Epidermal melanocyte (primary cell): Measurements from ENCODE around the gene TUBB4B.

Experiments
- DNase-seq: peaks from one replicate; pipeline ENCODE4 v3.0.0; 2011; ENCODE audit warnings: low spot score; ENCODE audit not compliant: insufficient read length

The TUBB4B gene

DNA sequence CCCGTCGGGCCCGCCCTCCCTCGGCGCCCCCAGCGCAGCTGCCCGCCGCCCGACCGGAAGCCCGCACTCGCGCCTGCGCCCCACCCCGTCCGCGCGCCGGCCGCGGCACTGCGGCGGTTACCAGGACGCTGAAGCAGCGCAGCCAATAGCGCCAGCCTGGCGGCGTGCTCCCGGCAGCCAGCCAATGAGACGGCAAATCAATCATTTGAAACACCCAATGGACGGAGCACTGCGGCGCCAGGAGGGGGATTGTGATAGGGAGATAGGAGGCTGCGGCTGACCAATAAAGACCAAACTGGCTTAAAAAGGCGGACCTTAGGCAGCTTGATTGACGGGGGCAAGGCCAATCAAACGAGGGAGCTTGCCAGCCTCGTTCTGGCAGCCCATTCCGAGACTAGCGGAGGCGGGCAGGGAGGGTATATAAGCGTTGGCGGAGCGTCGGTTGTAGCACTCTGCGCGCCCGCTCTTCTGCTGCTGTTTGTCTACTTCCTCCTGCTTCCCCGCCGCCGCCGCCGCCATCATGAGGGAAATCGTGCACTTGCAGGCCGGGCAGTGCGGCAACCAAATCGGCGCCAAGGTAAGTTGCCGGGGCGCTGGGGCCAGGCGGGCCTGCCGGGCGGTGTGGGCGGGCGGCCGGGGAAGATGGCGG lies at the start of gene TUBB4B:
TSS of gene TUBB4B (plus strand) at position 447 of the 649 bp plus-strand sequence. CDS start at position 521, 74 bp downstream.
- peak; percentile 100 for DNase-seq

DNA sequence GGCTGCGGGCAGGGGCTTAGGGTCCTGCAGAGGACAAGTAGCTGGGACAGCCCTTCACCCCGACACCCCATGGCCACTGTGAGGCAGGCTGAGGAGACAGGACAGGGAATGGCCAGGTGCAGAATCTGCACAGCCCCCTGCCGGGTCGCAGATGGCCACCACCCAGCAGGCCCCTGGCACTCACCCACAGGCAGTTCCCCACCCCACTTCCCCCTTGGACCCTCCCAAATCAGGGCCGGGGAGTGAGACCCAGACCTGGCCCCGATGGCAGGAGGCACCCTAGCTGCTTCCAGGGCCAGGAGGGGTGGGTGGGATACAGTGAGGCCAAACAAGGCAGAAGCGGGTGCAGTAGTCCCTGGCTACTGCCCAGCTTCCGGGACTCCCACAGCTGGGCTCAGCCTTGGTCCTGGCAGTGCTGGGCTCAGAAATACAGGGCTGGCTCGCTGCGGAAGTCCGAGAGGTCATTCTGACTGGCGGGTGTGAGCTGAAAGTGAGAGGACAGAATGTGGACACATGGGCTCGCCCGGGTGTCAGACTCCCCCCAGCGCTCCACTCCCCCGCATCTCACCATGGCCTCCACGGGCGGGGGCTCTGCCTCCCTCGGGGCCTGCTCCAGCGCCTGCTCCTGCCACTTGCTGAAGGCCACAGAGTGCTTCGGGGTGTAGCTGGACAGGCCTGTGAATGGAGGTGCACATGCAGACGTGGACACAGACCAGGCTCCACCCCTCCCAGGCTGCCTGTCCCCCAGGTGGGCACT lies 49.2 kb upstream of the TUBB4B start:
- DNase-seq = no peak

DNA sequence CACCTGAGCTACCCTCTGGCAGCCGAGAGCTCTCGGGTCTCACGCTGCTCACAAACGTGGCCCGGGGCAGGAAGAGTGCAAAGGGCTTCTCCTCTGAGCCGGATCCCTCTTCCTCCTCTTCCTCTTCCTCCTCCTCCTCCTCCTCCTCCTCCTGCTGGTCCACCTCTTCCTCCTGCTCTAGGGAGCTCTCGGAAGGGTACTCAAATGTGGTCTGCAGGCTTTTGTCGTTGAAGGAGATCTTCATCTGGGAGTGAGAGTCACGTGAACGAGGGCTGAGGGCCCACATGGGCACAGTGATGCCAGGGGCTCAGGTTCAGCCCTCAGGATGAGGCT lies 48.7 kb upstream of the TUBB4B start:
- DNase-seq = no peak

DNA sequence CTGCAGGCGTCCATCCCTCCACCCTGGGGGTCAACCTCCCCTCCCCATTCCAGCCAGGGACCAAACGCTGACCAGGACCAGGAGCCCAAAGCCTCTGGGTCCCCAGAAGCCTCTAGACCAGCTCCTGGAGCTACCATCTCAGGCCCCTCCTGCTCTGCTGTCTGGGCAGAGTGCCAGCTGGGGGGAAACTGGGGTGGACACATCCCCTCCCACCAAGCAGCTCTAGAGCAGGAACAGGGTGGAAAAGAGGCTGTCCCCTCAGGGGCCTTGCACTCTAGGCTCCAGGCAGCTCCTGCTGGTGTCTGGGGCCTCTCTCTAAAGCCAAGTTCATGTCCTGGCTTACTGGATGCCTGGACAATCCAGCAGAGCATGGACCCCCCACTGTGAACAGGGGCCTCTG lies 48.2 kb upstream of the TUBB4B start:
- DNase-seq = no peak

DNA sequence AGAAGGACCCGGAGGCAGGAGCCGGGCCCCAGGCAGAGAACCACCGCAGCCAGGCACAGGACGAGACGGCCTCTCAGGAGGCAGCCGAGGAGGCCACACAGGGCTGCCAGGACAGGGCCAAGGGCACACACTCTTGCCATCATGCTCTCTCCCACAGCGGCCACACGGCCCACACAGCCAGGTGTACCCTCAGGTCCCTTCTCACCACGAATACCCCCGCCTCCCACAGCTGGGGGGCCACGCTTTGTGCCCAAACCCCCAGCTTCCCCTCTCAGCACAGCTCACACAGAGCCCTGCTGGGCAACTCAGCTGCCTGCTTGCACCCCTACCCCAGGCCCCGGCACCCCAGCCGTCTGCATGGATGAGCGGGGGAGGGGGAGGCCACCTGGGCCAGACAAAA lies 47.3 kb upstream of the TUBB4B start:
- no peak for DNase-seq

DNA sequence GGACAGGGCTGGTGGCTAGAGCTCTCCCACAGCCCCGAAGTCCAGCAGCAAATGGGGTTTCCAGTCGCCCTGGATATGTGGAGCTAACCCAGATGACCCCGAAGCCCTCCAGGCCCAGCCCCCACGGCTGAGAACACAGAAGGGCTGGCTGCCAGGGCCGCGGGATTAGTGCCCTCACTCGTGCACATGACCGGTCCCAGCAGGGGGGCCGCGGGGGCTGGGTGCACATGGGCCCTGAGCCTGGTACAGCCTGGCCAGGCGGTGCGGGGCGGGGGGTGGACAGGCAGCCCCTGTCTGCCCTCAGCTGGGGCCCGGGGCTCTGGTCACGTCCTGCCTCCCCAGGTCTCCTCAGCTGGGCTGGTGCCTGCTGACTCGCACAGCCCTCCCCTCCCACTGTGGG lies 46.7 kb upstream of the TUBB4B start:
- DNase-seq = no peak

DNA sequence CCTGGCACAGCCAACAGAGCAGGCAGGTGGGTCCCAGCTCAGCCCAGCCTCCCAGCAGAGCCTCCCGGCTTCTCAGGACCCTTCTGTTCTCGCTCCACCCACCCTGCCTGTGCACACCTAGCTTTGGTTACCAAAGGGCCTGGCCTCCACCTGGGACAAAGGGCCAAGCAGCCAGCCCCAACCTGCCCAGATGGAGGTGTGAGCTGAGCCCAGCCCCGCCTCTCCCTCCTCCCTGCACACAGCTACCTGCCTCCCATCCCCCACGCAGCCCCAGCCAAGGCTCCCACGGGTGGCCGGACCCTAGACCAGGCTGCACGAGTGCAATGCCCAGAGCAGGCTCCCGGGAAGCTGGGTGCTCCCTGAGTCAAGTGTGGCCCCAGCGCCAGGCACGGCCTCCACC lies 46.2 kb upstream of the TUBB4B start:
- DNase-seq = no peak

DNA sequence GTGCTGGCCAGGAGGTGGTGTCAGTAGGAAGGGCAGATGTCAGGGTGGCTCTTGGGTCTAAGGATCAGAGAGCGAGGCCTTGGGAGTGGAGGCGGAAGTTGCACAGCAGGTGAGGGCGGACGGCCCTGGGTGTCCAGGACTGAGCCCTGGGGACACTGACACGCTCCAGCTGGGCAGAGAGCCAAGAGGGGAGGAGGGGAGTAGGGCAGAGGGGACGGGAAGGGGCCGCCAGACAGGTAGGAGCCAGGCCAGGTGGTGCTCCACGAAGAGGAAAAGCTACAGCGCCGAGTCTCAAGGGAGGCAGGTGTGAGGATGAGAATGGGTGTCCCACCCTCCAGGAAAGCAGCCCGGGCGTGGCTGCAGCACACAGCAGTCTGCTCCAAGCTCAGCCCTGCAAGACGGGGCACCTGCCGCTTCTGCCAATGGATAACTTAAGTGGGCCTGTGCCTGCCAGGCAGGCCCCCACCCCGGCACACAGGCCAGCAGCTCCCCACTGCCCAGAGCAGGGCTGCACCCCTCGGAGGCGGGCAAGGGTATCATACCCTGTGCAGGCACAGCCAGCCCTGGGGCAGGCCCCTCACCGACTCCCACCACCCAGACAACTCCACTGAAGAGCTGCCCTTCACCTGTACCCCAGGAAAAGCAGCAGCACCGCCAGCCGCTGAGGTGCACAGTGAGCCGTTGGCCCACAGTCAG lies 45.4 kb upstream of the TUBB4B start:
- DNase-seq = no peak

DNA sequence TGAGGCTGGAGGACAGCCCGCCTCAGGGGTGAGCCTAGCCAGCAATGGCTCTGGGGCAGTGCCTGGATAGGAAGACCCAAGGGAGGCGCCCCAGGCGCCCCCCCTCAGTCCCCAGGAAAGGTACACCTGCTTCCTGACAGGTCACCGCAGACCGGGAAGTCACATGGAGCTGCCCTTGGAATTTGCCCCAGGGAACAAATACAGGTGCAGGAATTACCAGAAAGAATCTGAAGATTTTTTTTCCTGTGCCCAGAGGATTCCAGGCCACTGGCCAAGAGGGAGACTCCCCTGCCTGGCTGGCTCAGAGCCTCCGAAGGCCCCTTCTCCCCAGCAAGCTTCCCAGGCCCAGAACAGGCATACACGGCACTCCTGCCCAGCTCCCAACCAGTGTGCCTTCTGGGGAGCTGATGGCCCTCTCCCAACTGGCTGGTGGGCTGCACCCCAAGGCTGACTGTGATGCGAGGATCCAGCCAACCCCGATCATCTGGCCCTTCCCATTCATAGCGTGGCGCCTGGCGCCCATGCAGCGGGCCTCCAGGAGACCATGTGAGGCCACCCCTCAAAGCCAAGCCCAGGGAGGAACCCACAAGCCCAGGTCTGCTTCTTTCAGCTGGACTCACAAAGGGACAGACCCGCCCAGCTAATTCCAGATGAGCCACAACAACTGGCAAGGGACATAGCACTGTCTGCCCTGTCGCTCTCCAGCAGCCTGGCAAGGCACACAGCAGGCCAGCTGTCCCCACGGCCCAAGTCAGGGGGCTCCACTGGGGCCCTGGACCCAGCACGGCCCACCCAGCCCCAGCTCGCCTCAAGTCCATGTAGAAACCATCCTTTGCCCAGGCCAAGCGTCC lies 42.8 kb upstream of the TUBB4B start:
- DNase-seq = no peak

DNA sequence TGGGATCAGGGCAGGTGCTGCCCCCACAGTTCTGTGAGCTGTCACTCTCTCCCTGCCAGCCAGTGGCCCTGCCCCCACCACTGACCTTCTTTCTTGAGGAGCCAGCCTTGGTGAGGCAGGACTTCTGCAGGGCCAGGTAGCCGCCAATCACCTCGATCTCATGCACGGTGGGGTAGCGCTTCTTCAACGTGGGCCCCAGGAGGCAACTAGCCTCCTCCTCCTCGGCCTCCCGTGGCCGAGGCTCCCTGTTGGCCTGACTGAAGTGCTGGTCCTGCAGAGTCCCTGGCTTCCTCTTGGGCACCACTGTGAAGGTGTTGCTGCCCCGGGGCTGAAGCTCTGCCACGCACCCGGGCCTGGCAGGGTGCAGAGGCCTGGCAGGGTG lies 42.2 kb upstream of the TUBB4B start:
- no peak for DNase-seq

DNA sequence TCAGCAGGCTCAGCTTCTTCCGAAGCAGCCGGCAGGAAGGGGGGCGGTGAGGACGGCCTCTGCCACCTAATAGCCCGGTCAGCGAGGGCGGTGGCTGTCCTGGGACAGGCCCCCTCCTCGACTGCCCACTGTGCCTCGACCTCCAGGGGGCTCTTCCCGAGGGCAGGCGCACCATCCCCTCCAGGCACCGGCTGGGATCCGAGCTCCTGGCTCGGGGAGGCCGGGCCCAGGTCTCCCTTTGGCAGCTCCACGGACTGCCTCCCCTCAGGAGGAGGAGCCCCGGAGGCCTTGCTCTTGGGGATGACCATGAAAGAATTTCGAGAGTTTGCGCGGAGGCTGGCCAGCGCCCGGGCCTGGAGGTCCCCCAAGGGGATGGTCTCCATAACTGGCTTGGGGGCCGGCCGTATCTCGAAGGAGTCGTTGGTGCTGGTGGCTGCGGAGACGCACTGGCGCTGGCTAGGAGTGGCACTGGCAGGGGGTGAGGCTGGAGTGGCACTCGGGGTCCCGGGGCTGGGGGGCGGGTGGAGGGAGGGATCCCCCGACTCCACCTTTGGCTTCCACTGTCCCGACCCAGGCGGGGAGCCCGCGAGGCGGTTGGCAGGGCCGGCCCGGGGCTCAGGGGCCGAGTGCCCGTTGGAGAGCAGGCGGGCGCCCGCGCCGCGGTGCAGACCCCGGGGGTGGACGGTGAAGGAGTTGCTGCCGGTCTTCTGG lies 41.5 kb upstream of the TUBB4B start:
- DNase-seq = no peak

DNA sequence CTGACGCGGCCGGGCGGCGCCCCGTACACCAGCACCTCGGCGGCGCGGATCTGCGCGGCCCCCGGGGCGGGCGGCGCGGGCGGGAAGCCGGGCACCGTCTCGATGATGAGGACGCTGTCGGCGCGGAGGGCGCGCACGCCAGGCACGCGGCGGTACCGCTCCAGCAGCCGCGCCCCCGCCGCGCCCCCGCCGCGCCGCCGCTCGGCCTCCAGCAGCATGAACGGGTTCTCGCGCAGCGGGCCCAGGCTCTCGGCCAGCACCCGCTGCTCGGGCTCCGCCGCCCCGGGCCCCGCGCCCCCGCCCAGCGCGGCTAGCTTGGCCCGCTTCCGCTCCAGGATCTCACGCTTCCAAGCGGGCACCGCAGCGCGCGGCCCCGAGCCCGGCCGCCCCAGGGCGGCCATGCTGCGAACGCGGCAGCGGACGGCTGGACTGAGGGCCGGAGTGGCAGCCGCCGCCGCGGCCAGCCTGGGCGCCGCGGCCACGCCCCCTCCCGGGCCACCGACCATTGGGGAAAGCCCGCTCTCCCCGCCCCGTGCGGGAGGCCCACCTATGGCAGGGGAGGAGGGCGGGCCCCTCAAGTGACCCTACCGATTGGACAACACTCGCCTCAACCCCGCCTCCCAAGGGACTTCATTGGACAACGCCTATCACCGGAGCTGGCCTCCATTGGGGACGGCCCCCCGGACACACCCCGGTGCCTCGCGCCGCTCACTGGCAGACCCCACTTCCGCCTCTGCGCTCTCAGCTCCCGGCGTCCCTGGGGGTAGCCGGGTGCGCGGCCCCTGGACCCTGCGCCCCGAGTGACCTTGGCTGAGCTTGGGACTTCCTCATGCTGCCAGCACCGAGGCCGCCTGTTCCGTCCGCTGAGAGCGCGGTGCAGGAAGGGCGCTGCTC lies 40.5 kb upstream of the TUBB4B start, which contains the start of gene TPRN:
TSS of gene TPRN (minus strand) at position 431 of the 894 bp plus-strand sequence. CDS start at position 401, 30 bp downstream.
- DNase-seq = peak; percentile 100

DNA sequence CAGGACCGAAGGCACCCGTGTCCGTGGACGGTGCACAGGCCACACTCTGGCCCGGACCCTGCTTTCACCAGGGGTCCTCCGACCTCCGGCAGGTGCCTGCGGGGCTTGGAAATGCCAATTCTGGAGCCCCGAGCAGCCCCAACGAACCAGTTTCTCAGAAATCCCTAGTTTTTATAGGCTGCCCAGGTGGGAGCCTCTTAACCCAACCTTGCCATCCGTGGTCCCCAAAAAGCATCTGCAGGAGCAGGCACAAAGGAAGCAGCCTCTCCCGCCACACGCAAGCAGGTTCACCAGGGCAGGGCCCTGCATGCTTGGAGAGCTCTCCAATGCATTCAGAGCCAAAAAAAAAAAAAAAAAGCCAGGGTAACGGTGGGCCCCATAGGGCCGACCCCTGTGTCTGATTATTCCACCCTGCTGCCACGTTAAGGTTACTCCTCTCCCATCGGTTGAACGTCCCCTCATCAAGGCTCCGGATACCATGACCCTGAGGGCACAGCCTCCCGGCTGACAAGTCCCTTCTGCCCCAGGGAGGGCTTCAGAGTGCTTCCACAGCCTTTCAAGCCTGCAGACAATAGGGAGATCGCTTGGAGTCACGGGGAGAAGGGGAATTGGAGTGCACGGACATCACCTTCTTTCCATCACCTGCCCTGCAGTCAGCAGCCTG lies 39.8 kb upstream of the TUBB4B start:
- no peak for DNase-seq

DNA sequence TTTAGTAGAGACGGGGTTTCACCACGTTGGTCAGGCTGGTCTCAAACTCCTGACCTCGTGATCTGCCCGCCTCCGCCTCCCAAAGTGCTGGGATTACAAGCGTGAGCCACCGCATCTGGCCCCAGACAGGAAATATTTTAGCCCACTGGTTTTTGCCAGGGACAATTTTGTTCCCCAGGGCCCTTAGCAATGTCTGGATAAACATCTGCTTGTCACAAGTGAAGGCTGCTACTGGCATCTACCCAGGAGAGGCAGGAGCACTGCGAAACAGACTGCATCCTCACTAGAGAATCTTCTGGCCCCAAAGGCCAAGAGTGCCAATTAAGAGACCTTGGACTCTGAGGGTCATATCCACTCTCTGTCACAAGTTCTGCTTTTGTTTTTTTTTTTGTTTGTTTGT lies 38.1 kb upstream of the TUBB4B start:
- DNase-seq = no peak

DNA sequence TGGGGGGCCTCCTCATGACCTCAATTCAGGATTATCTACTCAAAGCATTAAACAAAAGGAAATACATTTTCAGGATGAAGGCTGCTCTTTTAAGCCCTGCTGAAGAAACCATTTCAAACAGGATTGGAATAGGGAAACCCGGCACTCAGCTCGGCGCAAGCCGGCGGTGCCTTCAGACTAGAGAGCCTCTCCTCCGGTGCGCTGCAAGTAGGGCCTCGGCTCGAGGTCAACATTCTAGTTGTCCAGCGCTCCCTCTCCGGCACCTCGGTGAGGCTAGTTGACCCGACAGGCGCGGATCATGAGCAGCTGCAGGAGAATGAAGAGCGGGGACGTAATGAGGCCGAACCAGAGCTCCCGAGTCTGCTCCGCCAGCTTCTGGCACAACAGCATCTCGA lies 36.4 kb upstream of the TUBB4B start:
- DNase-seq = no peak

DNA sequence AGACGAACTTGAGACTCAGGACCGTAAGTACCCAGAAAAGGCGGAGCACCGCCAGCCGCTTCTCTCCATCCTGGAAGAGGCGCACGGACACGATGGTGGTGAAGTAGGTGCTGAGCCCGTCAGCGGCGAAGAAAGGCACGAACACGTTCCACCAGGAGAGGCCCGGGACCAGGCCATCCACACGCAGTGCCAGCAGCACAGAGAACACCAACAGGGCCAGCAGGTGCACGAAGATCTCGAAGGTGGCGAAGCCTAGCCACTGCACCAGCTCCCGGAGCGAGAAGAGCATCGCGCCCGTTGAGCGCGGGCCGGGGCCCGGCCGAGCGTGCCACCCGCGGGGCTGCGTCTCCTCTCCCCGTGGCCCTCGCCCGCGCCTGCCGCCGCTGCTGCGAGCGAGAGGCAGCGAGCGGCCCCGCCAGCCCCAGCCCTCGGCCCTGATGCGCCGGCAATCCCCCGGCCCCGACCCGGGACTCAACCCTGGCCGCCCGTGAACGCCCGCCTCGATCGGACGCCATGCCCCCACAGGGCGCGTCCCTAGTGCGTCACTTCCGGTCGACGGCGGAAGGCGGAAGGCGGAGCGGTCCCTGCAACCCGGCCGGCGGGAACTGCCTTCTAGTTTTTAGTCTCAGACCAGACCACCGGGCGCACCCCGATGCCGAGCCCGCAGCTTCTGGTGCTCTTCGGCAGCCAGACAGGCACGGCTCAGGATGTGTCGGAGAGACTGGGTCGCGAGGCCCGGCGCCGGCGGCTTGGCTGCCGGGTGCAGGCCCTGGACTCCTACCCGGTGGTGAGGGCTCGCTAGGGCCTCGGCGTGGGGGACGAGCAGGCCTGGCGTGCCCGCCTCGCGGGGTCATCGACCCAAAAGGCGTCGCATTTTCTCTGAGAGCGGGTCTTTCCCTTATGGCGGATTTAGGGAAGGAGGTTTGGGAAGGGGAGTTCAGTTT lies 35.7 kb upstream of the TUBB4B start, which contains the start of the genes NDOR1 and TMEM203:
TSS of gene NDOR1 (plus strand) at position 575 of the 944 bp plus-strand sequence. CDS start at position 653, 78 bp downstream.
TSS of gene TMEM203 (minus strand) at position 523 of the 944 bp plus-strand sequence. CDS start at position 289, 234 bp downstream.
- peak; percentile 100 for DNase-seq

DNA sequence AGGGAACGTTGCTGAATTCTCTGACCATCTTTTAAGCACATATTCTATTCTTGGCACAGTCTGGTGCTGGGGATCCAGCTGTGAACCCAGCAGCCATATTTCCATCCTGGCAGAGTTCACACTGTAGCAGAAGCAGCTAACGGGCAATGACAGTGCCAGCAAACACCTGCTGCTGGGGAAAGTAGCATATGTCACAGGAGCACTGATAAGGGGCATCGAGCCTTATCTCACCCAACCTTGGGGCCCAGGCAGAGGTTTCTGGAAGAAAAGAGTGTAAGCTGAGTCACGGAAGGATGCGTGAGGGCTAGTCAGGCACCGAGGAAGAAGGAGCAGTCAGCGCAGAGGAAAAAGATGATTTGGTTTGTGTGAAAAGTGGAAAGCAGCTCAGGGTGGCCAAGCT lies 34.5 kb upstream of the TUBB4B start:
- DNase-seq = peak; percentile 13

DNA sequence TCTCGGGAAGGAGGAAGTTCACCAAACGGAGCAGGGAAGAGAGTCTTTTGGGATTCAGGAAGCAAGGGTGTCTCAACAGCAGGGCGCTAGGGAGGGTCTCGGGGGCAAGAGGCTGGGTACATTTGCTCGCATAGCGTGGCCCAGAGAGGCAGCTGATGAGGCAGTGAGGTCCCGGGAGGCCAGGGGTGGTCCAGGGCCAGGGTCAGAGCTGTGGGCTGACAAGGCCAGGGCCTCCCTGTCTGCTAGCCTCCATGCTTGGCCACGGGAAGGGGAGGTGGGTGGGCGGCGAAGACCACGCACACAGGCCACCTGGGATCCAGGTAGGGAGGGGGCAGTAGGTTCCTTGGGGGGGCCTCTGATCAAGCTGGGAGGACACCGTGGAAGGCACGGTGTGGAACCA lies 29.6 kb upstream of the TUBB4B start:
- DNase-seq = no peak
